NCI-H2171 (cell line): ENCODE data around the gene ZNF30.
"Not testable (repeated sequence)": the region's sequence is repeated elsewhere in the genome, so short reads cannot be mapped to it uniquely, and the experiment has no call there.

Experiments used
- DNase-seq: peaks from one replicate; lab custom pipeline; 2025; lab: John Stamatoyannopoulos, UW

The ZNF30 gene

GRCh38 chr19:34926685-34927375 is at the start of gene ZNF30:
Gene ZNF30 (plus strand): TSS chr19:34926903. CDS start chr19:34929948, 3,045 bp downstream.
- peak; percentile 78 for DNase-seq

GRCh38 chr19:34879563-34879962 is 47.1 kb upstream of the ZNF30 start:
- no peak for DNase-seq

GRCh38 chr19:34880034-34880433 is 46.7 kb upstream of the ZNF30 start:
- no peak for DNase-seq

GRCh38 chr19:34881982-34882381 is 44.7 kb upstream of the ZNF30 start:
- no peak for DNase-seq

GRCh38 chr19:34888091-34888490 is 38.6 kb upstream of the ZNF30 start:
- no peak for DNase-seq

- DNase-seq = no peak
Observed at GRCh38 chr19:34900245-34900644, 26.5 kb upstream of the ZNF30 start.

- no peak for DNase-seq
Observed at GRCh38 chr19:34904664-34905527, 21.8 kb upstream of the ZNF30 start.

GRCh38 chr19:34910770-34911169 is 15.9 kb upstream of the ZNF30 start:
- DNase-seq = no peak

- not testable (repeated sequence) for DNase-seq
Observed at GRCh38 chr19:34917144-34917543, 9.6 kb upstream of the ZNF30 start.

GRCh38 chr19:34918190-34918589 is 8.5 kb upstream of the ZNF30 start:
- DNase-seq = no peak

- not testable (repeated sequence) for DNase-seq
Observed at GRCh38 chr19:34920090-34920786, 6.5 kb upstream of the ZNF30 start.

GRCh38 chr19:34925278-34925855 is 1.3 kb upstream of the ZNF30 start:
- DNase-seq = no peak

GRCh38 chr19:34926361-34926684 is 380 bp upstream of the ZNF30 start:
- DNase-seq = no peak

- no peak for DNase-seq
Observed at GRCh38 chr19:34932494-34932893, 5.8 kb downstream of the ZNF30 start.

- DNase-seq = no peak
Observed at GRCh38 chr19:34936184-34936583, 9.5 kb downstream of the ZNF30 start.

GRCh38 chr19:34938886-34939285 is 12.2 kb downstream of the ZNF30 start:
- no peak for DNase-seq

- no peak for DNase-seq
Observed at GRCh38 chr19:34943861-34944573, 17.3 kb downstream of the ZNF30 start.

GRCh38 chr19:34953092-34953491 is 26.4 kb downstream of the ZNF30 start:
- no peak for DNase-seq

GRCh38 chr19:34957830-34958751 is 31.4 kb downstream of the ZNF30 start:
- no peak for DNase-seq

- no peak for DNase-seq
Observed at GRCh38 chr19:34959021-34959420, 32.3 kb downstream of the ZNF30 start.
